ENCODE results near the gene GRM4.

GRCh38 chr6:34073540-34073939, 72.3 kb downstream of the GRM4 start:
- TF ChIP-seq POLR2A (IDR thresholded peaks at IDR 0.05) = no peak
- no peak for TF ChIP-seq CTCF (IDR thresholded peaks at IDR 0.05)

Data from ovary (tissue), 3 donors.